Loucy (cell line): ENCODE measurements around the gene CNIH3.
A peak's percentile ranks its signal among the peaks of the same experiment; 100 is the strongest.

Experiments used
- H2AFZ ChIP-seq: fragments of 200-600 bp; sonication (generic); 2 replicates; pipeline ENCODE4 v1.6.0; 2016; ENCODE audit warnings: antibody characterized with exemption, mild to moderate bottlenecking, low read length, moderate library complexity
- H3F3A ChIP-seq: fragments of 200-600 bp; 2 replicates; pipeline ENCODE4 v1.6.0; 2016; ENCODE audit warnings: antibody characterized with exemption, low read depth, mild to moderate bottlenecking
- H3K27me3 ChIP-seq: fragments of 200-600 bp; sonication (generic); 2 replicates; pipeline ENCODE4 v1.6.1; 2014; ENCODE audit warnings: low read length, mild to moderate bottlenecking; ENCODE audit not compliant: insufficient read depth, poor library complexity, severe bottlenecking
- H3K36me3 ChIP-seq: fragments of 200-600 bp; sonication (generic); 2 replicates; pipeline ENCODE4 v1.6.1; 2016; ENCODE audit warnings: low read length; ENCODE audit not compliant: insufficient read depth
- H3K4me1 ChIP-seq: fragments of 200-600 bp; sonication (generic); 2 replicates; pipeline ENCODE4 v1.5.1; 2014; ENCODE audit warnings: low read length, mild to moderate bottlenecking; ENCODE audit not compliant: insufficient read depth, poor library complexity, severe bottlenecking
- H3K4me2 ChIP-seq: fragments of 200-600 bp; sonication (generic); 2 replicates; pipeline ENCODE4 v1.6.0; 2014; ENCODE audit warnings: antibody characterized with exemption, low read length, low read depth, mild to moderate bottlenecking; ENCODE audit not compliant: poor library complexity, severe bottlenecking
- H3K4me3 ChIP-seq: fragments of 200-600 bp; sonication (generic); 2 replicates; pipeline ENCODE4 v1.5.1; 2014; ENCODE audit warnings: low read length, mild to moderate bottlenecking, mixed read lengths; ENCODE audit not compliant: poor library complexity, severe bottlenecking
- H3K79me2 ChIP-seq: fragments of 200-600 bp; sonication (generic); 2 replicates; pipeline ENCODE4 v1.6.1; 2014; ENCODE audit warnings: low read length; ENCODE audit not compliant: insufficient read depth
- H3K9ac ChIP-seq: fragments of 200-600 bp; sonication (generic); 2 replicates; pipeline ENCODE4 v1.6.0; 2014; ENCODE audit warnings: mild to moderate bottlenecking, low read depth, low read length, moderate library complexity; ENCODE audit not compliant: poor library complexity, severe bottlenecking
- H3K9me2 ChIP-seq: fragments of 200-600 bp; sonication (generic); replicated peaks from 2 replicates; pipeline ENCODE4 v1.6.1; 2016; ENCODE audit warnings: low read depth, low read length, mixed read lengths
- H3K9me3 ChIP-seq: fragments of 200-600 bp; sonication (generic); 2 replicates; pipeline ENCODE4 v1.6.1; 2014; ENCODE audit warnings: mild to moderate bottlenecking, antibody characterized with exemption, low read length, low read depth; ENCODE audit not compliant: insufficient read depth
- H4K20me1 ChIP-seq: fragments of 200-600 bp; sonication (generic); 2 replicates; pipeline ENCODE4 v1.6.0; 2014; ENCODE audit warnings: antibody characterized with exemption, low read length, mild to moderate bottlenecking; ENCODE audit not compliant: insufficient read depth, poor library complexity, severe bottlenecking
- EZH2phosphoT487 ChIP-seq: fragments of 200-600 bp; IDR thresholded peaks from 2 replicates; pipeline ENCODE4 v1.6.1; 2018; ENCODE audit warnings: antibody characterized with exemption, mild to moderate bottlenecking, moderate library complexity, borderline replicate concordance
- TF ChIP-seq, protein P1 (sequence below): fragments of 200-600 bp; sonication (generic); conservative IDR thresholded peaks from 2 replicates; pipeline ENCODE4 v1.5.1; 2014; ENCODE audit warnings: mild to moderate bottlenecking, antibody characterized with exemption, low read length

The CNIH3 gene

DNA sequence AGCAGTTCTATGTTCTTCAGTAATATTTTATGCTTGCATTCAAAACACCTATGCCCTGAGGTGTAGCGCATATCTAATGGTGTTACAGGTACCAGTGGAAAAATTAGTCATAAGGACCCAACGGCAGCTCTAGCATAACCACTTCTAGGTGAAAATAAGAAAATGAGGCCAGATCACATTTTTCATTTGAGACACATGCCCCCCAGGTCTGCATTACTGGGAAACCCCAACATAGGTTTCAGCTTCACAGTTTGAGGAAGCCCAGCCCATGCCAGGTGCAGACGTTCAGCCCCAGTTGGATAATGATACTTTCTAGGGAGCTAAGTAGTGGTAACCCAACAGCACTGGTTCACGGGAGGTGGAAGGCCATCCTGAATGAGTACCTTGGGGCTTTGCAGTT, 129.8 kb downstream of the CNIH3 start:
- H3K9ac ChIP-seq = no peak overlapping the region
- peaks cover 47% of the 10 kb centered on the region for H3K4me1 ChIP-seq
- H2AFZ ChIP-seq = no peak overlapping the region
- H3K4me2 ChIP-seq = no peak overlapping the region
- H3K9me2 ChIP-seq = no peaks in the 10 kb centered on the region
- H3K4me3 ChIP-seq = no peak overlapping the region
- H3K27me3 ChIP-seq = no peaks in the 10 kb centered on the region
- no peaks in the 10 kb centered on the region for H3K79me2 ChIP-seq
- no peaks in the 10 kb centered on the region for H4K20me1 ChIP-seq
- H3K36me3 ChIP-seq = no peaks in the 10 kb centered on the region
- H3K9me3 ChIP-seq = no peaks in the 10 kb centered on the region
- H3F3A ChIP-seq = no peaks in the 10 kb centered on the region
- TF ChIP-seq EZH2phosphoT487 = no peak
- TF ChIP-seq, protein P1, sequence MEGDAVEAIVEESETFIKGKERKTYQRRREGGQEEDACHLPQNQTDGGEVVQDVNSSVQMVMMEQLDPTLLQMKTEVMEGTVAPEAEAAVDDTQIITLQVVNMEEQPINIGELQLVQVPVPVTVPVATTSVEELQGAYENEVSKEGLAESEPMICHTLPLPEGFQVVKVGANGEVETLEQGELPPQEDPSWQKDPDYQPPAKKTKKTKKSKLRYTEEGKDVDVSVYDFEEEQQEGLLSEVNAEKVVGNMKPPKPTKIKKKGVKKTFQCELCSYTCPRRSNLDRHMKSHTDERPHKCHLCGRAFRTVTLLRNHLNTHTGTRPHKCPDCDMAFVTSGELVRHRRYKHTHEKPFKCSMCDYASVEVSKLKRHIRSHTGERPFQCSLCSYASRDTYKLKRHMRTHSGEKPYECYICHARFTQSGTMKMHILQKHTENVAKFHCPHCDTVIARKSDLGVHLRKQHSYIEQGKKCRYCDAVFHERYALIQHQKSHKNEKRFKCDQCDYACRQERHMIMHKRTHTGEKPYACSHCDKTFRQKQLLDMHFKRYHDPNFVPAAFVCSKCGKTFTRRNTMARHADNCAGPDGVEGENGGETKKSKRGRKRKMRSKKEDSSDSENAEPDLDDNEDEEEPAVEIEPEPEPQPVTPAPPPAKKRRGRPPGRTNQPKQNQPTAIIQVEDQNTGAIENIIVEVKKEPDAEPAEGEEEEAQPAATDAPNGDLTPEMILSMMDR = no peak

DNA sequence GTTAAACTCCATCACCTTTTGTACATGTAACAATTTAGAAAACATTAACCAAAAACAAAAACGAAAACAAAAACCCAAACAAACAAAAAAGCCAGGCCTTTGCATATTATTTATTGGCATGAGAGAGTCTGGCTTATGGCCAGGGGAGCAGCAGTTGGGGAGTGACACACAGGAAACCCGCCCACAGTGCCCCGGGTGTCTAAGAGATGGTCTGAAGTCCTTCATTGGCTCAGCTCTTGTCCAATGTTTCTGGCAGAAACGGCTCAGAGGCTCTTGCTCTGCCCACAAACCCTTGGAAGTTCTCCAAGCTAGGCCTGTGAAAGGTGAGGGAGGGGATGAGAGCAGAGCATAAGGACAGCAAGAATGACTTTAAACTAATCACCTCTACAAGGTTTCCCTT, 131.5 kb downstream of the CNIH3 start:
- H2AFZ ChIP-seq = peak overlapping the region; percentile 4; the same call in 1 of the 2 replicates

DNA sequence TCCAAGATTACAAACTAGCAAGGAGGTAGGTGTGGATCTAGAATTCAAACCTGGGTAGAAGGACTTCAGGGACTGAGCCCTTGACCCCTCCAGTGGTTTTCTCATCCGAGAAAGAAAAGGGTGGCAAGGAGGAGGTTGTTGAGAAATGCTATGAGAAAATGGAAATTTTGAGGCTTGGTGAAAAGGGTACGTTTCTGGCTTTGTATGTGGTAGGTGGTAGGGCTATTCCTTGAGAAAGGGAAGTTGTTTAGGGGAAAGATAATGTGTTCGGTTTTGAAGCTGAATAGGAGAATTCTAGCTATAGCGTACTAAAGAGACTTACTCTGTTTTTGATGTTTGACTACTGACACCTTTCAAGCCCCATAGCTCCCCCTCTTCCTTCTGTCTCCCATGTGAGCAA, 133.8 kb downstream of the CNIH3 start:
- no peak overlapping the region for H3K4me2 ChIP-seq
- no peaks in the 10 kb centered on the region for H3K9me3 ChIP-seq
- no peaks in the 10 kb centered on the region for H3K27me3 ChIP-seq
- no peaks in the 10 kb centered on the region for H3K9me2 ChIP-seq
- no peaks in the 10 kb centered on the region for H3F3A ChIP-seq
- peaks cover 59% of the 10 kb centered on the region for H3K4me1 ChIP-seq
- no peak overlapping the region for H2AFZ ChIP-seq
- H3K36me3 ChIP-seq = no peaks in the 10 kb centered on the region
- no peaks in the 10 kb centered on the region for H4K20me1 ChIP-seq
- TF ChIP-seq EZH2phosphoT487 = no peak
- TF ChIP-seq, protein P1 = no peak
- H3K9ac ChIP-seq = no peak overlapping the region
- H3K79me2 ChIP-seq = no peaks in the 10 kb centered on the region
- H3K4me3 ChIP-seq = no peak overlapping the region

More for the DNA sequence above, 131.5 kb downstream of the CNIH3 start:
- TF ChIP-seq EZH2phosphoT487 = no peak
- TF ChIP-seq, protein P1 = no peak
- Histone ChIP-seq H3K4me2 (peak overlapping the region; percentile 80), H3K36me3 (no peaks in the 10 kb centered on the region), H3K27me3 (no peaks in the 10 kb centered on the region), H3K79me2 (no peaks in the 10 kb centered on the region), H3K4me3 (peak overlapping the region; percentile 47), H3F3A (no peaks in the 10 kb centered on the region), H3K4me1 (peaks cover 59% of the 10 kb centered on the region), H3K9me2 (no peaks in the 10 kb centered on the region), H4K20me1 (no peaks in the 10 kb centered on the region), H3K9ac (peak overlapping the region; percentile 72), H3K9me3 (no peaks in the 10 kb centered on the region)
